ENCODE data around the gene DR1. TPM values are rescaled to one million over a fixed set of nuclear protein-coding genes. Genes with fewer than 3 reads are reported as not detected.

The DR1 gene
- total RNA-seq (2022) (103 and 104 TPM in 2 replicates), Bru-seq, nascent RNA (percentile 92 among the genes with signal in this experiment), BruChase-seq, experiment 1, labeled RNA remaining after a 6-hour chase (percentile 98 among the genes with signal in this experiment), BruChase-seq, experiment 2, labeled RNA remaining after a 2-hour chase (percentile 96 among the genes with signal in this experiment)
- long read RNA-seq, full-length matches to known transcripts, result 349 of 363 reads
- long read RNA-seq, partial matches to known transcripts, result 8 of 363 reads
- long read RNA-seq, other reads (novel, unspliced or antisense), result 6 of 363 reads

- Mint-ChIP-seq H3K4me1 (ENCODE audit: insufficient read depth, unreplicated experiment) (peaks cover 5% of the 10 kb centered on the region), H3K4me3 (ENCODE audit: unreplicated experiment) (peak within 1 kb of the TSS; percentile 98), H3K27ac (ENCODE audit: low read depth, unreplicated experiment) (peak within 1 kb of the TSS; percentile 98), H3K27me3 (ENCODE audit: insufficient read depth, unreplicated experiment) (no peaks in the 10 kb centered on the region), H3K36me3 (ENCODE audit: insufficient read depth, unreplicated experiment) (peaks cover 13% of the 10 kb centered on the region), H3K9me3 (ENCODE audit: unreplicated experiment) (no peaks in the 10 kb centered on the region)
- ChIA-PET POLR2A (interaction anchor here (0.6 to 23.9 kb wide), 33 partner anchors 9 to 955 kb away, joined by 3 to 750 read pairs (median 4); partner anchors contain the start of genes DNTTIP2, FNBP1L and MTF2), CTCF (interaction anchor here (0.6 to 2.7 kb wide), 7 partner anchors 10 to 67 kb away, joined by 4 to 15 read pairs (median 5); no protein-coding TSS in a partner anchor)
- intact Hi-C loops (cut with micrococcal nuclease), result loop anchor here (1.0 to 10.0 kb wide), 4 partner anchors 21 to 264 kb away; partner anchors contain the start of genes CCDC18 and TMED5
- peak; percentile 92 for DNase-seq (ENCODE audit: unreplicated experiment)
- TF ChIP-seq, protein P1, sequence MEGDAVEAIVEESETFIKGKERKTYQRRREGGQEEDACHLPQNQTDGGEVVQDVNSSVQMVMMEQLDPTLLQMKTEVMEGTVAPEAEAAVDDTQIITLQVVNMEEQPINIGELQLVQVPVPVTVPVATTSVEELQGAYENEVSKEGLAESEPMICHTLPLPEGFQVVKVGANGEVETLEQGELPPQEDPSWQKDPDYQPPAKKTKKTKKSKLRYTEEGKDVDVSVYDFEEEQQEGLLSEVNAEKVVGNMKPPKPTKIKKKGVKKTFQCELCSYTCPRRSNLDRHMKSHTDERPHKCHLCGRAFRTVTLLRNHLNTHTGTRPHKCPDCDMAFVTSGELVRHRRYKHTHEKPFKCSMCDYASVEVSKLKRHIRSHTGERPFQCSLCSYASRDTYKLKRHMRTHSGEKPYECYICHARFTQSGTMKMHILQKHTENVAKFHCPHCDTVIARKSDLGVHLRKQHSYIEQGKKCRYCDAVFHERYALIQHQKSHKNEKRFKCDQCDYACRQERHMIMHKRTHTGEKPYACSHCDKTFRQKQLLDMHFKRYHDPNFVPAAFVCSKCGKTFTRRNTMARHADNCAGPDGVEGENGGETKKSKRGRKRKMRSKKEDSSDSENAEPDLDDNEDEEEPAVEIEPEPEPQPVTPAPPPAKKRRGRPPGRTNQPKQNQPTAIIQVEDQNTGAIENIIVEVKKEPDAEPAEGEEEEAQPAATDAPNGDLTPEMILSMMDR (IDR thresholded peaks at IDR 0.05; ENCODE audit: unreplicated experiment), result no peak
- BruUV-seq (replicated peaks), result no TSS peak
These were observed at the start of gene DR1 for GRCh38 chr1:93345633-93346420. Gene DR1 (plus strand): TSS chr1:93345907. CDS start chr1:93346646, 739 bp downstream.

- H3K4me3 Mint-ChIP-seq (ENCODE audit: unreplicated experiment), result no peak overlapping the region
- ChIA-PET CTCF (no interaction called here), POLR2A (interaction anchor here (1.0 kb wide), 1 partner anchor 125 kb away, joined by 4 read pairs; no protein-coding TSS in a partner anchor)
- no TSS peak for BruUV-seq (replicated peaks)
- no peak overlapping the region for H3K27ac Mint-ChIP-seq (ENCODE audit: low read depth, unreplicated experiment)
- H3K36me3 Mint-ChIP-seq (ENCODE audit: insufficient read depth, unreplicated experiment), result peaks cover 16% of the 10 kb centered on the region
- DNase-seq (ENCODE audit: unreplicated experiment), result no peak
- intact Hi-C loops (cut with micrococcal nuclease), result no loop called here
- no peaks in the 10 kb centered on the region for H3K27me3 Mint-ChIP-seq (ENCODE audit: insufficient read depth, unreplicated experiment)
- TF ChIP-seq, protein P1 (IDR thresholded peaks at IDR 0.05; ENCODE audit: unreplicated experiment), result no peak
- H3K4me1 Mint-ChIP-seq (ENCODE audit: insufficient read depth, unreplicated experiment), result no peaks in the 10 kb centered on the region
- H3K9me3 Mint-ChIP-seq (ENCODE audit: unreplicated experiment), result peaks cover 5% of the 10 kb centered on the region
These were observed 49.1 kb upstream of the DR1 start for GRCh38 chr1:93296555-93297154.

- Mint-ChIP-seq H3K4me3 (ENCODE audit: unreplicated experiment) (no peak overlapping the region), H3K36me3 (ENCODE audit: insufficient read depth, unreplicated experiment) (peaks cover 10% of the 10 kb centered on the region), H3K27me3 (ENCODE audit: insufficient read depth, unreplicated experiment) (no peaks in the 10 kb centered on the region), H3K4me1 (ENCODE audit: insufficient read depth, unreplicated experiment) (no peaks in the 10 kb centered on the region), H3K27ac (ENCODE audit: low read depth, unreplicated experiment) (no peak overlapping the region), H3K9me3 (ENCODE audit: unreplicated experiment) (no peaks in the 10 kb centered on the region)
- ChIA-PET CTCF (interaction anchor here (0.7 to 1.4 kb wide), 5 partner anchors 51 to 869 kb away, joined by 3 read pairs; no protein-coding TSS in a partner anchor), POLR2A (interaction anchor here (1.5 to 1.6 kb wide), 2 partner anchors 44 to 142 kb away, joined by 3 to 5 read pairs; partner anchors contain the start of gene DR1)
- intact Hi-C loops (cut with micrococcal nuclease), result loop anchor here (10.0 kb wide), 2 partner anchors 264 to 324 kb away; no protein-coding TSS in a partner anchor
- BruUV-seq (replicated peaks), result no TSS peak
- TF ChIP-seq, protein P1 (IDR thresholded peaks at IDR 0.05; ENCODE audit: unreplicated experiment), result no peak
- no peak for DNase-seq (ENCODE audit: unreplicated experiment)
These were observed 44.6 kb upstream of the DR1 start for GRCh38 chr1:93301131-93301530.
